Lower leg skin (tissue), 4 donors: ENCODE measurements around the gene ASB2. TPM values are rescaled to one million over a fixed set of nuclear protein-coding genes. Genes with fewer than 3 reads are reported as not detected.

ENCODE experiments used
- DNase-seq, 2 donors: peaks; one replicate each; pipeline ENCODE4 v3.0.0-alpha.2; 2019; ENCODE audit warnings: low spot score in 2 of 2
- H3K4me3 ChIP-seq: fragments of 200-600 bp; sonication (generic); 2 replicates; pipeline ENCODE4 v1.5.1; 2017; ENCODE audit warnings: mild to moderate bottlenecking, low read depth; ENCODE audit not compliant: poor library complexity, severe bottlenecking
- CTCF ChIP-seq, 3 donors: fragments of 450-650 bp; IDR thresholded peaks; one replicate each; pipeline ENCODE4 v1.5.1; 2016; ENCODE audit warnings: antibody characterized with exemption in 3 of 3, mild to moderate bottlenecking in 3 of 3, moderate library complexity in 2 of 3
- POLR2A ChIP-seq, 2 donors: fragments of 450-650 bp; IDR thresholded peaks; one replicate each; pipeline ENCODE4 v1.6.1; 2016 to 2017; ENCODE audit warnings: antibody characterized with exemption in 2 of 2, mild to moderate bottlenecking in 1 of 2, moderate library complexity in 1 of 2
- WGBS, 2 donors: methylation state at CpG; one replicate each; pipeline ENCODE4 v1.1.5; 2018; 5-methylcytosine and 5-hydroxymethylcytosine counted together
- intact Hi-C: fragments of 100-400 bp; cut with DNase I; formaldehyde crosslinking; loops from one replicate; pipeline ENCODE4 v1.15.0; 2023; ENCODE audit warnings: low total_unique reads
- total RNA-seq, 4 donors: library from RNA; depleted of rRNA; stranded (reverse); fragments of >200 nt; gene quantifications; one replicate each; pipeline ENCODE4 v1.1.0, GENCODE V29; 2016

ASB2 gene
- total RNA-seq, 4 donors from 2014 or later = 0.46 to 5.4 (median 1.8) TPM

GRCh38 chr14:93974833-93975232 is 1.5 kb downstream of the ASB2 start:
- intact Hi-C loops = no loop called here
- no peak overlapping the region for H3K4me3 ChIP-seq
- no peak for DNase-seq
- TF ChIP-seq CTCF (IDR thresholded peaks at IDR 0.05) = no peak
- no peak for TF ChIP-seq POLR2A (IDR thresholded peaks at IDR 0.05)
- WGBS, 2 donors = 83 to 88% methylated on average over 10 to 12 of the region's 12 CpGs

- WGBS, 2 donors = 85 to 94% methylated on average over 6 of the region's 6 CpGs
- H3K4me3 ChIP-seq = no peak overlapping the region
- intact Hi-C loops = no loop called here
- TF ChIP-seq POLR2A (IDR thresholded peaks at IDR 0.05) (no peak), CTCF (IDR thresholded peaks at IDR 0.05) (no peak)
- DNase-seq = no peak
Observed at GRCh38 chr14:93974299-93974698, 2.1 kb downstream of the ASB2 start.

- WGBS, 2 donors = 75 to 96% methylated on average over 4 to 6 of the region's 6 CpGs
- intact Hi-C loops = no loop called here
- no peak for DNase-seq
- TF ChIP-seq POLR2A (IDR thresholded peaks at IDR 0.05) (no peak), CTCF (IDR thresholded peaks at IDR 0.05) (no peak)
- no peak overlapping the region for H3K4me3 ChIP-seq
Observed at GRCh38 chr14:93973607-93974006, 2.8 kb downstream of the ASB2 start.

DNA sequence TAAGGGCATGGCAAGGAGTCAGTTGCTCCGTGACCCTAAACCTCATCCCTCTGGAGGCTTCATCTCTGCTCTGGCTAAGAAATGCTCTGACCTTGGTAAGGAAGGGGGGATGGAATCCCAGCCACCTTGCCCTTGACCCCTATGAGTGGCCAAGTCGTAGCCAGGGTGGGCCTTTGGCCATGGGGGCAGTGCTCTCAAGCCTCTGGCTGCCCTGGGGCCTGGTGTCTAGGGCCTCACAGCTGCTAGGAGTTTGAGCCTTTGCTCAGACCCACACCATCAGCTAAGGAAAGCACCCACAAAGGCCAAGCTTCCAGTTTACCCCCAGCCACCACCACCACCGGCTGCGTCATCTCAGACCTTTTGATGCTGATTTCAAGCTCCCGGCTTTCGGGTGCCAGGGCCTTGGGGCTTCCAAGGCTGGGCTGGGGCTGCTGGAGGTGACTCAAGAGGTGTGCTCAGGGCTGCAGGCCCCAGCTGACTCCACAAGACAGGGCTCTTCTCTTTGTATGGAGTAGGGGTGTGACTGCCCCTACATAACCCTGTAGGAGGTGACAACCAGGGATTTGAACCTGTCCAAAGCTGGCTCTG is 3.7 kb downstream of the ASB2 start:
- intact Hi-C loops = no loop called here
- DNase-seq = no peak
- 88 to 91% methylated on average over 6 of the region's 6 CpGs for WGBS, 2 donors
- no peak overlapping the region for H3K4me3 ChIP-seq
- TF ChIP-seq POLR2A (IDR thresholded peaks at IDR 0.05) (no peak), CTCF (IDR thresholded peaks at IDR 0.05) (no peak)

- no peak for TF ChIP-seq CTCF (IDR thresholded peaks at IDR 0.05)
- no peak for TF ChIP-seq POLR2A (IDR thresholded peaks at IDR 0.05)
- H3K4me3 ChIP-seq = no peak overlapping the region
- 80 to 81% methylated on average over 3 of the region's 3 CpGs for WGBS, 2 donors
- intact Hi-C loops = no loop called here
- no peak for DNase-seq
Observed at GRCh38 chr14:93971635-93972027, 4.7 kb downstream of the ASB2 start.
